HUDEP-2 (cell line): ENCODE data around the gene CAPN12.
"Not testable (repeated sequence)": the region's sequence is repeated elsewhere in the genome, so short reads cannot be mapped to it uniquely, and the experiment has no call there.

Experiments
- DNase-seq, 76 experiments: peaks; one replicate each; lab custom pipeline; 2025; ENCODE audit not compliant: unreplicated experiment in 76 of 76; lab: John Stamatoyannopoulos, UW

Gene CAPN12

DNA sequence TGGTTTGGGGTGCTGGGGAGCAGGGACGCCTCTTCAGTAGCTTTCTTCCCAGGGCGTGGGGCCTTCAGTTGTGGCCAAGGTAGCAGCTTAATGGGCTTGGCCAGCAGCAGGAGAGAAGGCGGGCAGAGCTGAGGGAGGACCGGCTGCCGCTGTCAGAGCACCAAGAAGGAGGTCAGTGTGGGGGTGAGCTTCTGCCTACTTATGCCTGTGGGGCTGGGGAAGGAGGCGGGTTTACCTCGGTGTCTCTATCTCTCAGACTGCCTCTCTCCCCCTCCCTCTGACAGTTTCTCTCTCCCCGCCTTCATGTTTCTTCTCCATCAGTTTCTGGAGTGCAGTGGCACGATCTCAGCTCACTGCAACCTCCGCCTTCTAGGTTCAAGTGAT, at the start of gene CAPN12:
CAPN12 (minus strand) TSS at position 177 of the 384 bp plus-strand sequence. CDS start 309 bp downstream, outside the sequence.
- no peak for DNase-seq

DNA sequence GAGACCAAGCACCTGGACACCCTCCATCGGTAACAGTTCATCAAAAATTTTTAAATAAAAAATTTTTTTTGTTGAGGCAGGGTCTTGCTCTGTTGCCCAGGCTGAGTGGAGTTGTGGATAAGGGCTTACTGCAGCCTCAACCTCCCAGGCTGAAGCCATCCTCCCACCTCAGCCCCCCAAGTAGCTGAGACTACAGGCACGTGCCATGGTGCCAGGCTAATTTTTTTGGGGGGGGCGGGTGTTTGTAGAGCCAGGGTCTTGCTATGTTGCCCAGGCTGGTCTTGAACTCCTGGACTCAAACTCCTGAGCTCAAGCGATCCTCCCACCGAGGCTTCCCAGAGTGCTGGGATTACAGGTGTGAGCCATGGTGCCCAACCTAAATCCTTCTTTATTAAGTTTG, 49.4 kb upstream of the CAPN12 start:
- no peak for DNase-seq

- no peak for DNase-seq
These were observed 48.9 kb upstream of the CAPN12 start for GRCh38 chr19:38793177-38793576.

DNA sequence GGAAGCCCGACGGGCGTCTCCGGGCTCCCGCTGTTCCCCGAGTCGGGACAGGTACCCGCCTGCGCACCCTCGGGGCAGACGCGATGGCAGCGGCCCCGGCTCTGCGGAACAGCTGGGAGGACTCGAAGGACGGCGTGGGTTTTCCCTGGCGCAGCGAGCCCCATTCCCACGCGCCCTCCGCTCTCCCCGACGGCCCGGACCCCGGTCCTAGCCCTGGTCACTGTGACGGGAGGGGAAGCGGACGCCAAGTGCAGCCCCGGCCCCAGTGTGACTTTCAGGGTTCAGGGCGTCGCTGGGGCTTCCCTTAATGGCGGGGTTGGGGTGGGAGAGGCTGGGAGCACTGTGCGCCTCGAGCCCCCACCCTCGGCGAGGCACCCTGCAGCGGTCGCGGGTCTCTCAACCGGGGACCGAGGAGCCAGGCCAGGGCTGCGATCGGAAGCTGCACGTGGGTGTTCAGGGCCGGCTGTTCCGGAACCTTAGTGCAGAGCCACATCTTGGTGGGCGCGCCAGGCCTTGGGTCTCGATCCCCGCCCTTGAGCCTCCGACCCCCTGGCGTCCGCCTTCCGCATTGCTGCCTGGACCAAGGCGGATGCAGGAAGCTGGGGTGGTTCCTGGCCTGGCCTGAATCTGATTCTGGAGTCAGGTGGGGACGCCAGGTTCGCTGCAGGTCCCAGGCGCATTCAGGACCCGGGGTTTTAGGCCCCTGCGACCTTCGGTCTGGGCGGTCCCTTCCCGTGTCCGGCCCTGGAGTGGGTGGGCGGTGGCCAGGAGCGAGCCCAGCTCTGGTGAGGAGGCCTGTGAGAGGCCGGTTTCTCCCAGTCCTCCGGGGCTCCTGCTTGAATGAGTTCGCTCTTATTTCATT, 48.2 kb upstream of the CAPN12 start:
- no peak for DNase-seq

- DNase-seq = not testable (repeated sequence)
These were observed 47.3 kb upstream of the CAPN12 start for GRCh38 chr19:38791451-38792064.

GRCh38 chr19:38790507-38791403, 46.5 kb upstream of the CAPN12 start:
- DNase-seq = not testable (repeated sequence)

GRCh38 chr19:38788478-38789243, 44.4 kb upstream of the CAPN12 start, which contains the start of gene LGALS7B:
Gene LGALS7B (plus strand): TSS chr19:38789200. CDS start chr19:38789227, 27 bp downstream.
- no peak for DNase-seq

DNA sequence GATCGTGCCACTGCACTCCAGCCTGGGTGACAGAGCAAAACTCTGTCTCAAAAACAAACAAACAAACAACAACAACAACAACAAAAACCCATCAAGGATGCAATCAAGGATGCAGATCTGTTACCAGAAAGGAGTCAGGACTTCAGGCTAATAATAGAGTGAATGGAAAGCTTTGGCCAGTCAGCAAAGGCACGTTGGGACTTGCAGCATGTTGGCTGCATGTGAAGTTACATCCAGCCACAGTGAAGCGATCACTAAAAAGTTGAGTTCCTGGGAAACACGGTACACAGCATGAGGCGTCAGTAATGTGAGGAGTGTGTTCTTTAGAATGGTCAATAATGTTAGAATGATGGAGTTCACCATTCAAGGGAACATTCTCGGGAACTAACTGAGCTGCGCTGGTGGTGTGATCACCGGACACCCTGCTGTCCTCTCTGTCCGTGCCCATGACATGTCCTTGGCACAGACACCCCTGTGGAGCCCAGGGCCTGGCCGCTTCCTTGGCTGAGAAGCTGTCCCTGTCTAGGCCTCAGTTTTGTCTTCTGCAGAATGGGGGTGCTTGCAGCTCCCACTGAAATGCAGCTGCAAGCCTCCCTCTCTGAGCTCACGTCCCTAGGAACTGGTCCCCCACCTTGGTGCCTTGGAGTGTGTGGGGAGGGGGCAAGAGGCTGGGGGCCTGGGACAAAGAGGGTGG, 42.4 kb upstream of the CAPN12 start:
- no peak for DNase-seq

DNA sequence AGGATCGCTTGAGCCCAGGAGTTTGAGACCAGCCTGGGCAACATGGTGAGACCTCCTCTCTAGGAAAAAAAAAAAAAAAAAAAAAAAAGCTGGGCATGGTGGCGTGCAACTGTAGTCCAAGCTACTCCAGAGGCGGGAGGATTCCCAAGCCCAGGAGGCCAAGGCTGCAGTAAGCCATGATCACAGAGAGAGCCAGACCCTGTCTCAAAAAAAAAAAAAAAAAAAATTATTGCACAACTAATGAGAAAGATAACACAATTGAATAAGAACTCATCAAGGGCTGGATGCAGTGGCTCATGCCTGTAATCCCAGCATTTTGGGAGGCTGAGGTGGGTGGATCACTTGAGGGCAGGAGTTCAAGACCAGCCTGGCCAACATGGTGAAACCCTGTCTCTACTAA, 41.8 kb upstream of the CAPN12 start:
- not testable (repeated sequence) for DNase-seq

- DNase-seq = no peak
These were observed 41.0 kb upstream of the CAPN12 start for GRCh38 chr19:38785187-38785699.

GRCh38 chr19:38784224-38784623, 40.0 kb upstream of the CAPN12 start:
- peak in 14 of 76 experiments; percentile 6 to 52 (median 24) for DNase-seq

- DNase-seq = not testable (repeated sequence)
These were observed 37.9 kb upstream of the CAPN12 start for GRCh38 chr19:38782212-38782611.

- DNase-seq = peak in 70 of 76 experiments; percentile 22 to 85 (median 60)
These were observed 36.8 kb upstream of the CAPN12 start for GRCh38 chr19:38781058-38781457.

GRCh38 chr19:38780443-38780842, 36.2 kb upstream of the CAPN12 start:
- no peak for DNase-seq

- DNase-seq = no peak
These were observed 34.5 kb upstream of the CAPN12 start for GRCh38 chr19:38778733-38779132.

DNA sequence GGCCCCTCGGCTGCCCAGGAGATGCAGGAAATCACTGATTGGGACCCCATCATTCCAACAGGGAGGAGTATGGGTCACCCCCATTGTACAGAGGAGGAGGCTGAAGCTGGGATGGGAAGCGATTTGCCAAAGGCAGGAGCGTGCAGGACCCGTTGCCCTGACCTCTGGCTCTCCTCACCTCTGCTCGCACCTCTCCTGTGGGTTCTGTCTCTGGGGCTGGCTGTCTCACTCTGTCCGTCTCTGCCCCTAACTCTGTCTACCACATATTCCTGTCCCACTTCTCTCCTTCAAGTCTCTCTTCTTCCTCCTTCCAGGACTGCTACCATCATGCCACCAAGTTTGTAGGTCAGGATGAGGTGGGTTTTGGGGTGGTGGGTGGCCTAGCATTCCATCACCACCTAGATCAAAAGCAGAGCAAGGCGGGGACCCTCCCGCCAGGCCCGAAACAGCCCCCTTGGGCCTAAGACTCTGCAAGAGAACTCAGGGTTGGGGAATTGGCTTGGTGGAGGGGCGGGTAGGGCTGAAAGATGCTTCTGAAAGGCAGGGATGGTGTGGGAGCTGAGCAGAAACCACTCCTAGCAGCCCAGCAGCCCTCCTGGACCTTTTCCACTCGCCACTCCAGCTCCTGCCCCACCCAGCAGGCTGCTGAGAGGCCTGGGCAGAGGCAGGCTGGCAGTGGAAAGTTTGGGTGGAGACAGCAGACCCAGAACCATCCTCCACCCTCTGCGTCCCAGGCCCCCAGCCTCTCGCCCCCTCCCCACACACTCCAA, 30.1 kb upstream of the CAPN12 start:
- DNase-seq = no peak

- DNase-seq = no peak
These were observed 29.3 kb upstream of the CAPN12 start, which contains the start of gene LGALS7 for GRCh38 chr19:38773469-38774177. Gene LGALS7 (minus strand): TSS chr19:38773517. CDS start chr19:38773492, 25 bp downstream.

DNA sequence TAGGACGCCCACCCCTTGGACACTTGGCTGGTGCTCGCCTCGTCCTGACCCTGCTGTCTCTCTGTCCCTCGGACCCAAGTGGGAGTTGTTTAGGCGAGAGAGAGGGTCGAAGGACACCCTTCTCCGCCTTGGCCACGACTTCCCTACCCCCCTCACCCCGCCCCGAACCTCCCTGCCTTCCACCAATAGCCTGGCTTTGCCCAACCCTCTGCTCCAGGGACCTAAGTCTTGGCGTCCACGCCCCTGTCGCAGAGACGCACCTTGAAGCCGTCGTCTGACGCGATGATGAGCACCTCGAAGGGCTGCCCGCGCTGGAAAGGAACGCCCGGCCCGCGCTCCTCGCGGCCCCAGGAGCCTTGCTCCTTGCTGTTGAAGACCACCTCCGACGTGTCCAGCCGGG, 27.3 kb upstream of the CAPN12 start:
- DNase-seq = not testable (repeated sequence)
